Epithelial cell of esophagus (primary cell): ENCODE results near the gene PAX2.

Source experiments
- DNase-seq: peaks from one replicate; pipeline ENCODE4 v3.0.0; 2010; ENCODE audit warnings: low read depth
- H3K4me3 ChIP-seq: 2 replicates; pipeline ENCODE4 v1.5.1; 2011; ENCODE audit warnings: mild to moderate bottlenecking, low read length, control low read depth
- CTCF ChIP-seq: IDR thresholded peaks from 2 replicates; pipeline ENCODE4 v1.5.1; 2011; ENCODE audit warnings: low read depth, mild to moderate bottlenecking, low read length, control low read depth, inconsistent platforms; ENCODE audit not compliant: insufficient read depth; ENCODE audit errors: missing control alignments

PAX2 gene

GRCh38 chr10:100761191-100761590 is 15.8 kb downstream of the PAX2 start:
- no peak for TF ChIP-seq CTCF
- H3K4me3 ChIP-seq: no peak overlapping the region
- DNase-seq: no peak

GRCh38 chr10:100763043-100763747 is 17.8 kb downstream of the PAX2 start:
- no peak for DNase-seq
- no peak overlapping the region for H3K4me3 ChIP-seq
- no peak for TF ChIP-seq CTCF

GRCh38 chr10:100766693-100767421 is 21.5 kb downstream of the PAX2 start:
- no peak overlapping the region for H3K4me3 ChIP-seq
- no peak for DNase-seq
- no peak for TF ChIP-seq CTCF

- DNase-seq: no peak
- TF ChIP-seq CTCF: no peak
- no peak overlapping the region for H3K4me3 ChIP-seq
Observed at GRCh38 chr10:100767422-100767775, 22.0 kb downstream of the PAX2 start.

GRCh38 chr10:100769481-100769880 is 24.1 kb downstream of the PAX2 start:
- H3K4me3 ChIP-seq: no peak overlapping the region
- DNase-seq: no peak
- no peak for TF ChIP-seq CTCF

GRCh38 chr10:100773646-100774045 is 28.3 kb downstream of the PAX2 start:
- no peak for TF ChIP-seq CTCF
- no peak overlapping the region for H3K4me3 ChIP-seq
- no peak for DNase-seq
